ENCODE measurements around the gene FOXN3. TPM values are rescaled to one million over a fixed set of nuclear protein-coding genes. Genes with fewer than 3 reads are reported as not detected.

Gene FOXN3
- total RNA-seq, 4 donors from 2014 or later = 91.7 to 207 (median 125) TPM

DNA sequence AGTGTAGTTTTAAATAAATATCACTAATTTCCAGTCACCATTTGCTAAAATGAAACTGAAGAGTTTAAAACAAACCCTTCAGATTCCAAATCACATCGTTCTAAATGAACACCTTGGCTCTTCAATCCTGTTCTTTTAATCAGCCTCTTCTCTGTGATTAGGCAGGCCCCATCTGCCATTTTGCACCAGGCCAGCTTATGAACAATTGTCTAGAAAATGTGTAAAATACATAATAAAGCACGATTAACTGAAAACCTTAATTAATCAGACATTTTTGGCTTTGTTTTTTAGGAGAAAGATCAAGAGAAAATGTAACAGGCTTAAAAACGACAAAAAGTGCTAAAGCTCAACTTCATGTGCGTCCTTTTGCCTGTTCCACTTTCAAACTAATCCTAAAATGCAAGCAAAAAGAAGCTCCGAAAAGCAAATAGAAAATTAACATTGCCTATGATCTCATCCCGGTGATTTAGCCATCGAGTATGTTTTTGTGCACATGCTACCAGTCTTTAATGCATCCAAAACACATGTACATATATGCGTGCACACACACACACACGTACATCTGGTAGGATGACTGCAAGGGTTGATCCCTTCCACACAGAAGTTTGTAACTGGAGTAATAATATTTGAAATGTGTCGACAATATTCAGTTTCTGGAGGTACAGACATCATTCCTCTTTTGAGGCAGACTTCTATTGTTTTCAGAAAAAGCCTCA lies 288.6 kb downstream of the FOXN3 start:
- TF ChIP-seq, protein P1, sequence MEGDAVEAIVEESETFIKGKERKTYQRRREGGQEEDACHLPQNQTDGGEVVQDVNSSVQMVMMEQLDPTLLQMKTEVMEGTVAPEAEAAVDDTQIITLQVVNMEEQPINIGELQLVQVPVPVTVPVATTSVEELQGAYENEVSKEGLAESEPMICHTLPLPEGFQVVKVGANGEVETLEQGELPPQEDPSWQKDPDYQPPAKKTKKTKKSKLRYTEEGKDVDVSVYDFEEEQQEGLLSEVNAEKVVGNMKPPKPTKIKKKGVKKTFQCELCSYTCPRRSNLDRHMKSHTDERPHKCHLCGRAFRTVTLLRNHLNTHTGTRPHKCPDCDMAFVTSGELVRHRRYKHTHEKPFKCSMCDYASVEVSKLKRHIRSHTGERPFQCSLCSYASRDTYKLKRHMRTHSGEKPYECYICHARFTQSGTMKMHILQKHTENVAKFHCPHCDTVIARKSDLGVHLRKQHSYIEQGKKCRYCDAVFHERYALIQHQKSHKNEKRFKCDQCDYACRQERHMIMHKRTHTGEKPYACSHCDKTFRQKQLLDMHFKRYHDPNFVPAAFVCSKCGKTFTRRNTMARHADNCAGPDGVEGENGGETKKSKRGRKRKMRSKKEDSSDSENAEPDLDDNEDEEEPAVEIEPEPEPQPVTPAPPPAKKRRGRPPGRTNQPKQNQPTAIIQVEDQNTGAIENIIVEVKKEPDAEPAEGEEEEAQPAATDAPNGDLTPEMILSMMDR (IDR thresholded peaks at IDR 0.05) = no peak
- ATAC-seq (ENCODE audit: low FRiP score) (no peak), DNase-seq (ENCODE audit: low spot score) (no peak)

DNA sequence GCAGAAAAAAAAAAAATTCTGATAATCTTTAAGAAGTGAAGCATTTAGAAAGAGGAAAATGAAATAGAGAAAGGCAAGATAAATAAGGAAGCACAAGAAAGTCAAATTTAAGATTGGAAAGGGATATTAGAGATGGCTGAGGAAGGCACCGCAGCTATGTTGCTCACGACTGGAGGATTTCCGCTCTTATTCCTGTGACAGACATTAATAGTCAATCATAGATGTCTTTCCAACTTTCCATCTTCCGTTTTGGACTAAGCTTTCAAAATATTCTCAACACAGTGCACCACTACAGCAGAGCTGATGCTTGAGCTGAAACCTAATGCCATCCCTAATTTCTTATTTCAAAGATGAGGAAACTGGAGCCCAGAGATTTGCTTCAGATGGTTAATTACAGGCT lies 290.6 kb downstream of the FOXN3 start:
- TF ChIP-seq, protein P1 (IDR thresholded peaks at IDR 0.05) = no peak
- DNase-seq (ENCODE audit: low spot score) (no peak), ATAC-seq (ENCODE audit: low FRiP score) (no peak)

DNA sequence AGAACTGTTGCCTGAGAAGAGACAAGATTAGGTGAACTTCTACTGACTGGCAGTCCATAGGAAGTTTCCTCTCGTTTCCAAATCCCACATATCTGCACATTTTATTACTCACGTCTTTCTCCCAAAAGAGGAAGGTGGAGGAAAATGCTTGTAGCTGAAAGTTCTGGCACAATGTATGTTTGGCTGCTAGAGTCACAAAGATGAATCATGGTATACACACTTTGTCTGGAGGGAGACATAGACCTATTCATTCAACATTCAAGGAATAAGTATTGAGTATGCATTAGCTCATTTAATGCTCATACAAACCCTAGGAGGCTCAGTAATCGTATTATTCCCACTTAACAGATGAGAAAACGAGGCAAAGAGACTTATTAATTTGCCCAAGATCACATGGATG lies 291.8 kb downstream of the FOXN3 start:
- no peak for DNase-seq (ENCODE audit: low spot score)

DNA sequence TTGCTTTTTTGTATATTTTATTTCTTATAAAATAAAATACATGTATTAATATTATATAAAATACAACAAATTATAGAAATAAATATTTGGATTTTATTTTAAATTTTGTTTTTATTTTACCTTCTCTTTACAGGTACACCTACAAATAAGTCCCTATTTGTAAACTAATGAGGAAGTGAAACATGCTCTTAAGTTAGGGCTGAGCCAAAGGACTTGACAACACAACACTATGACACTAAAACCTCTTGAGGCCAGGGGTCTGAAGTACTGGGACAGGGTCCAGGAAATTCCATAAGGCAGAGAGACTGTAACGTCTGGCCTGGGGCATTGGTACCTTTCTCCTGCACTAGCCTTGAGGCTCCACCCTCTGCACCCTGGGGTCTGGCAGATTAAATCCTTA lies 293.2 kb downstream of the FOXN3 start:
- ATAC-seq (ENCODE audit: low FRiP score) = no peak
- TF ChIP-seq, protein P1 (IDR thresholded peaks at IDR 0.05) = no peak
- no peak for DNase-seq (ENCODE audit: low spot score)

More for the DNA sequence above, 291.8 kb downstream of the FOXN3 start:
- no peak for ATAC-seq (ENCODE audit: low FRiP score)
- TF ChIP-seq, protein P1 (IDR thresholded peaks at IDR 0.05) = no peak

DNA sequence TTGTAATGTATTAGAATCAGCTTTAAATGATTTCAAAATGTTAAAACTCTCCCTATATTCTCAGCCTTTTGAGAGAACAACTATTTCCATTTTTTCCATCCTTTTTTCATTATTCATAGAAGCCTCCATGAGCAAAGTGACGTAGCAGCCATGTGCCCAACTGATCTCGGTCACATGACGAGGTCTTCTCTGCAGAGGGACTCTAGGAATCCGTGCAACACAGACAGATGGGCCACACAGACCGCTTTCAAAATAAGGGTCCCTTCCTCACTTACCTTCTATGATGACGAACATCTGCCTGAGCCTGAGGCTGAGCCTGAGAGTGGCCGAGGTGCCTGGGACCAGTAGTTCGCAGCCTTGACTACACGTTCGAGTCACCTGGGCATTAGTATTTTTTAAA lies 293.8 kb downstream of the FOXN3 start:
- TF ChIP-seq, protein P1 (IDR thresholded peaks at IDR 0.05) = no peak
- ATAC-seq (ENCODE audit: low FRiP score) = no peak
- no peak for DNase-seq (ENCODE audit: low spot score)

DNA sequence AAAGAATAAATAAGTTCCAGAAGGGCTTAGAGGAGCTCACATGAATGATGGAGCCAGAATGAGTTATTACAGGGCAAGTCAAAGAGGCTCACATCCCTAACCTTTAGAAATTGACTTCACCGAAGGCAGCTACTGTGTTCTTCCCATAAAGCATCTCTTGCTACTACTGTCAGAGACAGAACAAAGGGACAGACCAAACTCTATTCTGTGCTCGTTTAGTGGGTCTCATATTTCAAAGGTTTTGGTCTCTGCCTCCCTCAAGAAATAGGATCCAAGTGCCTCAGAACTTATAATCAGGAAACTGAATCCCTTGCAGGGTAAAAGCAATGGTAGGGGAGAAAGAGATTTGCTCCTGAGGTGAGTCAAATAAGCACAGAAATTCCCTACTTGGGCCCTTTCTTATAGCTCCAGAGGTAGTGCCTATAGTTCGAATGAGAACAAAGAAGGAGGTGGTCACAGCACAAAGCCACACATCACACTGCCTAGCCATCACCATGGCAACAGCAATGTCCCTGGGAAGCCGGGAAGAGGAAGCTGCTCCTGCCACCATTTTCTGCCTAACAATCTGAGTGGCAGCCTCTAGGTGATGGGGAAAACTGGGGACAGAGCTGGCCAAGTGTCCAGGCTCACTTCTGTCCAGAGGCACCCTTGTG lies 294.9 kb downstream of the FOXN3 start:
- no peak for DNase-seq (ENCODE audit: low spot score)
- ATAC-seq (ENCODE audit: low FRiP score) = no peak
- TF ChIP-seq, protein P1 (IDR thresholded peaks at IDR 0.05) = no peak

DNA sequence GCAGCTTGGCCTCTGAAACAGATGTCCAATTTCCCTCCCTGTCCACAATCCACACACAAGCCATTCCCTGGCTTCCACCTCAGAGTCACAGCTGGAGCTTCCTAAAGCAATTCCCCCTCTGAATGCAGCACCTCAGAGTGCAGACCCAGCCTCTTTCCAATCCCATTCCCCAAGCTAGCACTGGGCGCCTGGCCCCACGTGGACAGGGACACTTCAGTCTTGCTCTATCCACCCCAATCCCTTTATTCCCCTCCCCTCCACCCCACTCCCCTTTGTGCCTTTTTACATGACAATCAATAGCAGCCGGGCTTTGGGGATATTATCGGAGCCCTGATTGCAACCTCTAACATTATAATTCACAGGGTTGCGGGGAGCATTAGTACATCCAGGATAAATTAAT lies 300.0 kb downstream of the FOXN3 start:
- DNase-seq (ENCODE audit: low spot score) (no peak), ATAC-seq (ENCODE audit: low FRiP score) (no peak)
- TF ChIP-seq, protein P1 (IDR thresholded peaks at IDR 0.05) = no peak

Measured in omental fat pad (tissue), 4 donors.